Stimulated activated naive CD8-positive, alpha-beta T cell treated with anti-CD3 and anti-CD28 coated beads, Interleukin-15, Interleukin-2, amounts not matched to agents 100 ng/mL and 50 ng/mL, for 24 hours (primary cell): ENCODE measurements around the gene NTNG1.

ENCODE experiments used
- H3K27ac Mint-ChIP-seq: one replicate; pipeline ENCODE4 v1.8.0; 2021; ENCODE audit warnings: mild to moderate bottlenecking, mixed read lengths
- H3K27me3 Mint-ChIP-seq: one replicate; pipeline ENCODE4 v1.8.0; 2021; ENCODE audit warnings: mixed read lengths
- H3K36me3 Mint-ChIP-seq: one replicate; pipeline ENCODE4 v1.8.0; 2021; ENCODE audit warnings: low read depth, mixed read lengths
- H3K4me1 Mint-ChIP-seq: one replicate; pipeline ENCODE4 v1.8.0; 2021; ENCODE audit warnings: low read depth, mixed read lengths
- H3K4me3 Mint-ChIP-seq: one replicate; pipeline ENCODE4 v1.8.0; 2021; ENCODE audit warnings: mild to moderate bottlenecking, mixed read lengths
- H3K9me3 Mint-ChIP-seq: one replicate; pipeline ENCODE4 v1.8.0; 2021; ENCODE audit warnings: mixed read lengths

NTNG1 gene

GRCh38 chr1:107531065-107531908 is 390.4 kb downstream of the NTNG1 start:
- Mint-ChIP-seq H3K27ac (no peak overlapping the region), H3K4me3 (no peak overlapping the region), H3K36me3 (no peaks in the 10 kb centered on the region), H3K27me3 (peaks cover 10% of the 10 kb centered on the region), H3K9me3 (no peaks in the 10 kb centered on the region), H3K4me1 (no peaks in the 10 kb centered on the region)

GRCh38 chr1:107532318-107532717 is 391.5 kb downstream of the NTNG1 start:
- no peaks in the 10 kb centered on the region for H3K9me3 Mint-ChIP-seq
- H3K27ac Mint-ChIP-seq = no peak overlapping the region
- no peaks in the 10 kb centered on the region for H3K4me1 Mint-ChIP-seq
- no peaks in the 10 kb centered on the region for H3K36me3 Mint-ChIP-seq
- H3K4me3 Mint-ChIP-seq = no peak overlapping the region
- H3K27me3 Mint-ChIP-seq = peaks cover 10% of the 10 kb centered on the region
